Lower lobe of right lung (tissue), 2 donors: ENCODE results near the gene KAZALD1. TPM values are rescaled to one million over a fixed set of nuclear protein-coding genes. Genes with fewer than 3 reads are reported as not detected.

Source experiments
- ATAC-seq, 2 donors: fragments of 200-7000 bp; cut with Tn5 transposase; one replicate each; pipeline ENCODE4 v1.9.1; 2020 to 2022; ENCODE audit warnings: mild to moderate bottlenecking in 2 of 2, moderate library complexity in 2 of 2
- DNase-seq: peaks from one replicate; pipeline ENCODE4 v3.0.0-alpha.2; 2020
- H3K27ac ChIP-seq: fragments of 200-600 bp; one replicate; pipeline ENCODE4 v1.8.0; 2022
- H3K27me3 ChIP-seq: fragments of 200-600 bp; one replicate; pipeline ENCODE4 v1.8.0; 2022; ENCODE audit warnings: low read depth
- H3K36me3 ChIP-seq: fragments of 200-600 bp; one replicate; pipeline ENCODE4 v1.8.0; 2022; ENCODE audit warnings: mild to moderate bottlenecking
- H3K4me1 ChIP-seq: fragments of 200-600 bp; one replicate; pipeline ENCODE4 v1.8.0; 2022
- H3K4me3 ChIP-seq: fragments of 200-600 bp; one replicate; pipeline ENCODE4 v1.8.0; 2022; ENCODE audit warnings: mild to moderate bottlenecking
- H3K9me3 ChIP-seq: fragments of 200-600 bp; one replicate; pipeline ENCODE4 v1.8.0; 2022
- intact Hi-C: fragments of 100-400 bp; cut with DNase I; formaldehyde crosslinking; loops from one replicate; pipeline ENCODE4 v1.11.0; 2022
- total RNA-seq: library from RNA; stranded (reverse); fragmentation: NEBNext Ultra II Directional; extraction: Animal tissue kit (Norgen Biotek cat#: 25700); gene quantifications from one replicate; pipeline ENCODE4 v1.2.1, GENCODE V29; 2021
- TF ChIP-seq, protein P1 (sequence below): fragments of 200-600 bp; IDR thresholded peaks from one replicate; pipeline ENCODE4 v1.8.0; 2022; ENCODE audit warnings: antibody characterized with exemption, mild to moderate bottlenecking
- donor health status: DM: no; HTN: yes; CAD: no; lungs with severe emphysema.

KAZALD1 gene
- total RNA-seq, 1 donor from 2014 or later, result 9.9 TPM

- peak; percentile 95 for DNase-seq
- Histone ChIP-seq H3K27ac (peak overlapping the region; percentile 92), H3K4me3 (peak overlapping the region; percentile 64), H3K27me3 (peaks cover 3% of the 10 kb centered on the region), H3K9me3 (no peaks in the 10 kb centered on the region), H3K36me3 (no peaks in the 10 kb centered on the region), H3K4me1 (peaks cover 41% of the 10 kb centered on the region)
- TF ChIP-seq, protein P1, sequence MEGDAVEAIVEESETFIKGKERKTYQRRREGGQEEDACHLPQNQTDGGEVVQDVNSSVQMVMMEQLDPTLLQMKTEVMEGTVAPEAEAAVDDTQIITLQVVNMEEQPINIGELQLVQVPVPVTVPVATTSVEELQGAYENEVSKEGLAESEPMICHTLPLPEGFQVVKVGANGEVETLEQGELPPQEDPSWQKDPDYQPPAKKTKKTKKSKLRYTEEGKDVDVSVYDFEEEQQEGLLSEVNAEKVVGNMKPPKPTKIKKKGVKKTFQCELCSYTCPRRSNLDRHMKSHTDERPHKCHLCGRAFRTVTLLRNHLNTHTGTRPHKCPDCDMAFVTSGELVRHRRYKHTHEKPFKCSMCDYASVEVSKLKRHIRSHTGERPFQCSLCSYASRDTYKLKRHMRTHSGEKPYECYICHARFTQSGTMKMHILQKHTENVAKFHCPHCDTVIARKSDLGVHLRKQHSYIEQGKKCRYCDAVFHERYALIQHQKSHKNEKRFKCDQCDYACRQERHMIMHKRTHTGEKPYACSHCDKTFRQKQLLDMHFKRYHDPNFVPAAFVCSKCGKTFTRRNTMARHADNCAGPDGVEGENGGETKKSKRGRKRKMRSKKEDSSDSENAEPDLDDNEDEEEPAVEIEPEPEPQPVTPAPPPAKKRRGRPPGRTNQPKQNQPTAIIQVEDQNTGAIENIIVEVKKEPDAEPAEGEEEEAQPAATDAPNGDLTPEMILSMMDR, result peak; percentile 86
- intact Hi-C loops, result no loop called here
- ATAC-seq, result peak; percentile 78 to 92
Measured at GRCh38 chr10:101060036-101060950, 1.5 kb upstream of the KAZALD1 start.

DNA sequence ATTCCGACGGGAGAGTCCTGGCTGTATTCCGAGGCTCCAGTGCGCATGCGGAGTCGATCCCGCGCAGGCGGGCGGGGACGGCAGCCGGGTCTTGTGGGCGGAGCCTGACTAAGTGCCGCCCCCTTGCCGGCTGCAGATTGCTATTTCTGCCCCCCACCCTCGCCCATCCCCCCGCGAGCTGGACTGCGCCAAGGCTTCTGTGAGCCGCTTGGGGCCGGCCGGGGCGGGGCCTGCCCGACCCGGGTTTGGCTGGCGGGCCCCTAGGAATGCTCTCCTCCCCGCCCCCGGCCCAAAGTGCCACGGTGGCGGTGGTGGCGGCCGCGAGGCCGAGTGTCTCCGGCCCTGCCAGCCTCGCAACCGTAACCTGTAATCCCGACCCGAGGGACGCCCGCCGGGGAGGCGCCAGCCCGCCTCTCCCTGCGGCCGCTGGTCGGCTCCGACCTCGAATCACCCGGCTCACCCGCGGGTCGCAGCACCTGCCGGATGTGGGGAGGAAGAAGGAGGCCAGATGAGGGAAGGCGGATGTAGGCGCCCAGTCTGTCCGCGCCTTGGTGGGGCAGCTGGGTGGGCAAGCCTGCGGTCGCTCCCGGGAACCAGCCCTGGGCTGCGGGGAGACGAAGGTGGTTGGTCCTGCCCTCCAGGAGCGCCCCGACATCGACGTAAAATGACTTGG lies 702 bp upstream of the KAZALD1 start:
- Histone ChIP-seq H3K4me1 (peaks cover 49% of the 10 kb centered on the region), H3K27ac (peak overlapping the region; percentile 92)
- intact Hi-C loops, result no loop called here

DNA sequence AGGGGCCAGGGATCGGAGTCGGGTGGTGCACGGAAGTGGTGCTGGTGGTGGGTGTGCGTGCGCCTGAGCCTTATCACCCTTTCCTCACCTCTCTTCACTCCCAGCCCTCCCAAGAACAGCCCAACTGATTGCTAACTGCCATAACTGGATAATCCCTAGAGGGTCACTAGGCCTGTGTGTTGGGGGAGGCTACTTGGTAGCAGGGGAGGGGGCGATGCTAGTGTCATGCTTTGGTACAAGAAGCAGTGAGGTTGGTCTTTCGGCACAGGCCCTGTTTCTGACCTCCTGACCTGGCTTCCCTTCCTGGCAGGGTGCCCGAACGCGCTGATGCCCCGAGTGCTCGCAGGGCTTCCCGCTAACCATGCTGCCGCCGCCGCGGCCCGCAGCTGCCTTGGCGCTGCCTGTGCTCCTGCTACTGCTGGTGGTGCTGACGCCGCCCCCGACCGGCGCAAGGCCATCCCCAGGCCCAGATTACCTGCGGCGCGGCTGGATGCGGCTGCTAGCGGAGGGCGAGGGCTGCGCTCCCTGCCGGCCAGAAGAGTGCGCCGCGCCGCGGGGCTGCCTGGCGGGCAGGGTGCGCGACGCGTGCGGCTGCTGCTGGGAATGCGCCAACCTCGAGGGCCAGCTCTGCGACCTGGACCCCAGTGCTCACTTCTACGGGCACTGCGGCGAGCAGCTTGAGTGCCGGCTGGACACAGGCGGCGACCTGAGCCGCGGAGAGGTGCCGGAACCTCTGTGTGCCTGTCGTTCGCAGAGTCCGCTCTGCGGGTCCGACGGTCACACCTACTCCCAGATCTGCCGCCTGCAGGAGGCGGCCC lies 652 bp downstream of the KAZALD1 start:
- peaks cover 62% of the 10 kb centered on the region for H3K4me1 ChIP-seq
- DNase-seq (peak; percentile 79), ATAC-seq (peak; percentile 31 to 41)
- H3K9me3 ChIP-seq, result no peaks in the 10 kb centered on the region
- H3K4me3 ChIP-seq, result peak overlapping the region; percentile 64
- no peaks in the 10 kb centered on the region for H3K36me3 ChIP-seq
- intact Hi-C loops, result no loop called here
- TF ChIP-seq, protein P1, result peak; percentile 72
- H3K27ac ChIP-seq, result peak overlapping the region; percentile 92
- peaks cover 7% of the 10 kb centered on the region for H3K27me3 ChIP-seq

More for the DNA sequence above, 702 bp upstream of the KAZALD1 start:
- ATAC-seq, result peak; percentile 95
- Histone ChIP-seq H3K36me3 (no peaks in the 10 kb centered on the region), H3K4me3 (peak overlapping the region; percentile 64), H3K9me3 (no peaks in the 10 kb centered on the region), H3K27me3 (peaks cover 3% of the 10 kb centered on the region)
- peak; percentile 98 for DNase-seq
- TF ChIP-seq, protein P1, result no peak

DNA sequence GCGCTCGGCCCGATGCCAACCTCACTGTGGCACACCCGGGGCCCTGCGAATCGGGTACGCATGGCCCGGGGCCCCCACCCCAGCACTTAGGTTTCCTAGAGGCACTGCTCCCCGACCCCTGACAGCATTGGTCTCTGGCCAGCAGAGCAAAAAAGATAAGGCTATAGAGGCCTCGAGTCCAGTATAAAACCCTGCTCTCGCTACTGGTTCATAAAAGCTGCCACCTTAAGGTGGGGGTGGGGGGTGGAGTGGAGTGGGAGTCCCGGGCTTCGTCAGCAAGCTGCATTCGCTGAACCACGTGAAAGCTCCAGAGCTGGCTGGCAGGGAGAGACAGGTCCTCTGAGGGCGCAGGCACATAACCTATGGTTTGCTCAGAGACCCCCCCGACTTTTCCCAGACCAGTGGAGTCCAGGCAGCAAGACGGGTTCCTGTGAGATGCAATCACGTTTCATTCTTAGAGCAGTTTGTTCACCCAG lies 1.3 kb downstream of the KAZALD1 start:
- DNase-seq, result no peak
- no peaks in the 10 kb centered on the region for H3K9me3 ChIP-seq
- peaks cover 67% of the 10 kb centered on the region for H3K4me1 ChIP-seq
- intact Hi-C loops, result no loop called here
- TF ChIP-seq, protein P1, result no peak
- no peak for ATAC-seq
- peaks cover 7% of the 10 kb centered on the region for H3K27me3 ChIP-seq
- H3K27ac ChIP-seq, result peak overlapping the region; percentile 92
- no peaks in the 10 kb centered on the region for H3K36me3 ChIP-seq
- peak overlapping the region; percentile 64 for H3K4me3 ChIP-seq
